Naive thymus-derived CD8-positive, alpha-beta T cell (primary cell): ENCODE data around the gene ASIC3. TPM values are rescaled to one million over a fixed set of nuclear protein-coding genes. Genes with fewer than 3 reads are reported as not detected.

Experiments
- ATAC-seq, 2 donors: fragments of 150-1000 bp; cut with Tn5 transposase in 1 of 2; sonication (Bioruptor Pico), chemical (Tn5 transposase) in 1 of 2; 1 replicate in 1 of 2; 2 replicates in 1 of 2; pipeline ENCODE4 v1.10.0; 2021; ENCODE audit warnings: mild to moderate bottlenecking in 2 of 2, moderate library complexity in 2 of 2
- POLR2A ChIA-PET: fragments of 350-600 bp; sonication (Branson Sonifier 250); formaldehyde crosslinking; loops from one replicate; lab custom pipeline; 2021; ENCODE audit warnings: antibody characterized with exemption; lab: Charles Lee
- DNase-seq, 10 donors: peaks; one replicate each; pipeline versions ENCODE4 v3.0.0 to v3.0.0-alpha.2; 2020 to 2022
- H3K27ac Mint-ChIP-seq, 10 donors: one replicate each; pipeline ENCODE4 v1.8.0; 2020 to 2022; ENCODE audit warnings: mild to moderate bottlenecking in 10 of 10, mixed read lengths in 10 of 10, moderate library complexity in 4 of 10, inconsistent platforms in 1 of 10
- H3K27me3 Mint-ChIP-seq, 5 donors: one replicate each; pipeline ENCODE4 v1.8.0; 2021 to 2022; ENCODE audit warnings: mixed read lengths in 5 of 5
- H3K36me3 Mint-ChIP-seq, 3 donors: one replicate each; pipeline ENCODE4 v1.8.0; 2020 to 2022; ENCODE audit warnings: mixed read lengths in 3 of 3, mild to moderate bottlenecking in 2 of 3, inconsistent platforms in 1 of 3
- H3K4me1 Mint-ChIP-seq, 4 donors: one replicate each; pipeline ENCODE4 v1.8.0; 2021 to 2022; ENCODE audit warnings: mixed read lengths in 4 of 4
- H3K4me3 Mint-ChIP-seq, 10 donors: one replicate each; pipeline ENCODE4 v1.8.0; 2020 to 2022; ENCODE audit warnings: mild to moderate bottlenecking in 10 of 10, mixed read lengths in 10 of 10, moderate library complexity in 6 of 10, inconsistent platforms in 1 of 10
- H3K9me3 Mint-ChIP-seq, 9 donors: one replicate each; pipeline ENCODE4 v1.8.0; 2020 to 2022; ENCODE audit warnings: mixed read lengths in 9 of 9, mild to moderate bottlenecking in 3 of 9, inconsistent platforms in 1 of 9, moderate library complexity in 1 of 9
- polyA plus RNA-seq, 3 donors: library from polyadenylated mRNA; unstranded; fragments of 300-500 nt; fragmentation: Illumina TruSeq; gene quantifications; one replicate each; pipeline ENCODE4 v1.2.3, GENCODE V29; 2021
- total RNA-seq, 8 experiments: library from RNA in 2 of 8; stranded (reverse) in 2 of 8; gene quantifications; one replicate each; pipeline ENCODE4 v1.2.3 and lab custom pipeline; 2021 to 2026

ASIC3 gene
- total and polyA plus RNA-seq, 5 experiments from 2014 or later, result 13.5 TPM; not detected in 3

- Mint-ChIP-seq H3K4me1 (peaks cover 26 to 50% (median 46%) of the 10 kb centered on the region in 4 donors), H3K27ac (peak within 1 kb of the TSS; percentile 64 to 95 (median 88)), H3K4me3 (peak within 1 kb of the TSS; percentile 81 to 94 (median 90)), H3K27me3 (peaks cover 0 to 36% (median 10%) of the 10 kb centered on the region in 5 donors), H3K36me3 (peaks cover 0 to 3% (median 0%) of the 10 kb centered on the region in 3 donors), H3K9me3 (no peaks in the 10 kb centered on the region)
- ATAC-seq (peak in 1 of 2 donors; percentile 11), DNase-seq (peak in 9 of 10 donors; percentile 24 to 70 (median 45))
- POLR2A ChIA-PET, result interaction anchor here (5.1 kb wide), 1 partner anchor 28 kb away, joined by 23 read pairs; the partner anchor contains the start of genes CDK5 and SLC4A2
These were observed 37.6 kb downstream of the ASIC3 start, which contains the start of gene AGAP3 for GRCh38 chr7:151085691-151086620. TSS of gene AGAP3 (plus strand) at chr7:151086475. CDS start at chr7:151086742, 267 bp downstream.

- H3K36me3 Mint-ChIP-seq, result peaks cover 0 to 3% (median 0%) of the 10 kb centered on the region in 3 donors
- H3K4me1 Mint-ChIP-seq, result peaks cover 26 to 48% (median 43%) of the 10 kb centered on the region in 4 donors
- DNase-seq (peak in 1 of 10 donors; percentile 38), ATAC-seq (peak in 1 of 2 donors; percentile 6)
- H3K4me3 Mint-ChIP-seq, result peak overlapping the region; percentile 78 to 94 (median 89)
- no peaks in the 10 kb centered on the region for H3K9me3 Mint-ChIP-seq
- POLR2A ChIA-PET, result interaction anchor here (0.6 to 5.1 kb wide), 3 partner anchors 29 to 78 kb away, joined by 3 to 23 read pairs (median 3); partner anchors contain the start of genes CDK5 and SLC4A2
- peak overlapping the region in 9 of 10 donors; percentile 48 to 90 (median 85) for H3K27ac Mint-ChIP-seq
- H3K27me3 Mint-ChIP-seq, result peaks cover 0 to 36% (median 10%) of the 10 kb centered on the region in 5 donors
These were observed 38.5 kb downstream of the ASIC3 start for GRCh38 chr7:151086802-151087244.

DNA sequence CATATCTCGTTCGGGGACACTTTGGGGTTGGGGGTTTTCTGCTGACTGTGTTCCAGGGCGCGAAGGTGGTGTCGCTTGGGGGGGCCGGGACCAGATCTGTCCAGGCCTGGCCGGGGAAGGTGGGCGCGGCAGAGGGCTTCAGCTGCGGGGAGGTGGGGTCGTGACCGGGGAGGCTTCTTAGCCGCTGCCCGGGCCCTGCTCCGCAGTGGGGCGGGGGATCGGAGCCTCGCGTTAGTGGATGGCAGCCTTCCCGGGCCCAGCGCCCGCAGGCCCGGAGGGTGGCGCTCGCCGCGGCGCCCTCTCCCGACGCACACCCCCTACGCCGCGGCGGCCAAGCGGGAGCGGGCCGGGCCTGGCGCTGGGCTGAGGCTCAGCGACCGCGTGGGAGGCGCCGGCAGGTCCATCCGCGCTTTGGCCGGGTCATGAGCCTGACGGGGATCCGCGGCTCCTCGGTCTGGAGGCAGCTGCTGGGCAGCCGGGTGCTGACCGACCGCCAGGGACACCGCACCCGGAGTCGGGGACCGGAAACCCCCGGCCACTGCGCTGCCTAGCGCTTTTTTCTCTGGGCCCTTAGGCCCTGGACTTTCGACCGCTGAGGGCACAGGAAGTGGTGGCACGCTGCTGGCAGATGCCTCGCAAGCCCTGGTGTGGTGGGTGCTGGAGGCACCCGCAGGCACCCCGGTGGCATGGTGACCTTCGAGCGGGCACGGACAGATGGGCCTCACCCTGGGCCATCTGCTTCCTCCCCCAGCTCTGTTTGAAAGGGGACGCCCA, 39.1 kb downstream of the ASIC3 start:
- H3K4me1 Mint-ChIP-seq, result peaks cover 26 to 42% (median 40%) of the 10 kb centered on the region in 4 donors
- peak overlapping the region in 8 of 10 donors; percentile 9 to 90 (median 76) for H3K27ac Mint-ChIP-seq
- POLR2A ChIA-PET, result interaction anchor here (0.6 to 1.4 kb wide), 2 partner anchors 35 to 79 kb away, joined by 3 read pairs; no protein-coding TSS in a partner anchor

DNA sequence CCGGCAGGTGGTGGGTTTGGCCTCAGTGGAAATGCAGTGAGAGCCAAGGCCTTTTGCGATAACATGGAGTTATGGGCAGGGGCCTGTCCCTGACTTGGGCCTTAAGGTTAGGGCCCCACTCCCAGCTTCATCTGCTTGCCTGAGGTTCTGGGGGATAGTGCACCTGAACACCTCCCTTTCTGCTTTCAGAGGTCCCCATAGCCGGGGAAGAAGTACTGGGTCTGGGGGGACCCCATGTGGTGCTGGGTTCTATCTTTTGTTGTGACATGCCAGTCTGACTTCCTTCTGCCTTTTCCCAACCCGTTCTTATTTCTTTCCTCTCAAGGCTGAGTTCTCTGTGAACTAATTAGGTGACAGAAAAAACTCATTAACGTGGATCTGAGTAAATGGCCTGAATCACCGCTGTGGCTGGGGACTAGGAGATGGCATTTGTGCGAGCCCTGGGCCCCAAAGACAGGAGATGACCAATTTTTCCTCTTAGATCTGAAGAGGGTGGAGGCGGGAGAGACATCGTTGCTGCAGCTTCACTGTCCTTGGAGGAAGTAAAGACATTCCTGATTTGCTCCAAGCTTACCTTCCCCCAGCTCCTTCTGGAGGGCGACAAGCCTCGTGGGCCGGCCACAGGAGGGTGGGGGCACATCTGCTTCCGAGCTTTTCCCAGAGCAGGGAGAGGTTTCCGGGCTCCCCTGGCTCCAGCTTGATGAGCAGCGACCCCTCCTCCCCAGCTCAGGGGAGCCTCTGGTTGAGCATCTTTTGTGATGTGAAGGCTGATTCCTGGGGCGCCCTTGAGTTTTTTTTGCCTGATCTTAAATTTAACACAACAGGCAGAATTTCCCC, 39.9 kb downstream of the ASIC3 start:
- H3K27me3 Mint-ChIP-seq, result peaks cover 0 to 36% (median 10%) of the 10 kb centered on the region in 5 donors

More for the DNA sequence above, 39.1 kb downstream of the ASIC3 start:
- ATAC-seq (peak; percentile 15 to 19), DNase-seq (peak in 3 of 10 donors; percentile 28 to 40 (median 38))
- Mint-ChIP-seq H3K27me3 (peaks cover 0 to 36% (median 10%) of the 10 kb centered on the region in 5 donors), H3K36me3 (peaks cover 0 to 3% (median 0%) of the 10 kb centered on the region in 3 donors), H3K4me3 (peak overlapping the region; percentile 78 to 94 (median 89)), H3K9me3 (no peaks in the 10 kb centered on the region)

GRCh38 chr7:151088856-151089699, 40.7 kb downstream of the ASIC3 start:
- Mint-ChIP-seq H3K27me3 (peaks cover 0 to 36% (median 10%) of the 10 kb centered on the region in 5 donors), H3K27ac (peak overlapping the region in 5 of 10 donors; percentile 0 to 91 (median 70)), H3K4me1 (peaks cover 22 to 33% (median 31%) of the 10 kb centered on the region in 4 donors), H3K9me3 (no peaks in the 10 kb centered on the region), H3K4me3 (peak overlapping the region; percentile 24 to 81 (median 63)), H3K36me3 (peaks cover 0 to 3% (median 0%) of the 10 kb centered on the region in 3 donors)
- POLR2A ChIA-PET, result interaction anchor here (0.6 to 1.0 kb wide), 3 partner anchors 8 to 163 kb away, joined by 3 to 4 read pairs (median 3); partner anchors contain the start of gene FASTK
- DNase-seq (peak in 3 of 10 donors; percentile 13 to 43 (median 17)), ATAC-seq (no peak)

More for the DNA sequence above, 39.9 kb downstream of the ASIC3 start:
- peaks cover 22 to 36% (median 34%) of the 10 kb centered on the region in 4 donors for H3K4me1 Mint-ChIP-seq
- peak overlapping the region; percentile 58 to 92 (median 76) for H3K4me3 Mint-ChIP-seq
- DNase-seq (peak in 1 of 10 donors; percentile 17), ATAC-seq (no peak)
- peak overlapping the region in 9 of 10 donors; percentile 29 to 87 (median 63) for H3K27ac Mint-ChIP-seq
- H3K9me3 Mint-ChIP-seq, result no peaks in the 10 kb centered on the region
- H3K36me3 Mint-ChIP-seq, result peaks cover 0 to 3% (median 0%) of the 10 kb centered on the region in 3 donors
- POLR2A ChIA-PET, result interaction anchor here (0.8 to 1.4 kb wide), 3 partner anchors 8 to 80 kb away, joined by 3 to 4 read pairs (median 3); partner anchors contain the start of gene FASTK

DNA sequence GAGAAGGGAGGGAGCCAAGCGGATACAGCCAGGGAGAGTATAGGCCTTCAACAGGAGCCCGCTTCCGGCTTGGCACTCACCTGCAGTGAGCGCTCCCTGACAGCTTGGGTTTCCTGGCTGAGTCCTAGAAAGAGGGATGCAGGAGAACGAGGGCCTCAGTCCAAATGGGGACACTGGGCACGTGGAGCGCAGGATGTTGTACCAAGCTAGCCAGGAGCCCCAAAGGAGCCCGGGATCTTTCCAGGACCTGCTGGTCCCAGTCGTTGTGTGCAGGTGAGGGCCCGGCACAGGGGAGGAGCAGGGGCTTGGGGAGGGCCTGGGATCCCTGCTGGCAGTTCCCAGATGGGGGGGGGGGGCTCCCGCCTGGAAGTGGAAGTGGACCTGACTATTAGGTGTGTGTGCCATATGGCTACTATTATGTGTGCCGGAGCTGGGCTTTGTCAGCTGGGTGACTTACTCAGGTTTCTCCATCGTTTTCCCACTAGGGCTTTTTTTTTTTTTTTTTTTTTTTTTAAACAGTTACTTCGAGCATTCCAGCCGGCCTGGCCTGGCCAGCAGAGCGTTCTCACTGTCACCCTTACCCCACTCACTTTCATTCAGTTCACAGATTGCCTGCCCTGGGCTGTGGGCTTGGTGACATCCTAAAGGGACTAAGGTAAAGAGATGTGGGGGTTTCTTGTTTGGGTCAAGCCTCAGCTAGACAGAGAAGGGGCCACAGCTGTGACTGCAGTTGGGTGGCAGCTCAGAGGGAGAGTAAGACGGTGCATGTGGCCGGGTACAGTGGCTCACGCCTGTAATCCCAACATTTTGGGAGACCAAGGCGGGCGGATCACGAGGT, 41.8 kb downstream of the ASIC3 start:
- Mint-ChIP-seq H3K27me3 (peaks cover 0 to 28% (median 6%) of the 10 kb centered on the region in 5 donors), H3K4me3 (peak overlapping the region in 1 of 10 donors; percentile 4), H3K9me3 (no peaks in the 10 kb centered on the region), H3K27ac (peak overlapping the region in 3 of 10 donors; percentile 34 to 91 (median 70)), H3K4me1 (peaks cover 17 to 28% (median 24%) of the 10 kb centered on the region in 4 donors), H3K36me3 (peaks cover 0 to 3% (median 0%) of the 10 kb centered on the region in 3 donors)
- no peak for ATAC-seq
- peak in 1 of 10 donors; percentile 14 for DNase-seq
- POLR2A ChIA-PET, result interaction anchor here (0.6 to 0.7 kb wide), 2 partner anchors 42 to 162 kb away, joined by 3 to 6 read pairs; partner anchors contain the start of gene ASIC3

DNA sequence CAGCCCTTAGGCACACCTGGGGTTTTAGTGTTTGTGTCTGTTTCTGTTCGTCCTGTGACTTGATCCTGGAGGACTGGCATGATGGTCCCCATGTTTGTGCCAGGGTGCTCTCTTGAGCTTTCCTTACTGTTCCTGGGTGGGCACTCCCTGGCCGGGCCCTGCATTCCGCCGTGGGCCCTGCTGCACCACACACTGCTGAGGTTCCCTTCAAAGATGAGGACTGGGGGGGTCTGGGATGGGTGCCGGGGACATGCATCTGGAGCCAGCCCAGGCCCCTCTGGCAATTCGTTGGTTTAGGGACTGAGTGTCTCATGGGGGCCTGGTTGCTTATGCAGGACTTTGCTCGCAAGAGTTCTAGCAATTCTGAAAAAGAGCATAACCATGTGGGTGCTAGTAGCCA, 42.7 kb downstream of the ASIC3 start:
- Mint-ChIP-seq H3K4me3 (no peak overlapping the region), H3K27me3 (peaks cover 0 to 20% (median 4%) of the 10 kb centered on the region in 5 donors), H3K4me1 (peaks cover 12 to 21% (median 15%) of the 10 kb centered on the region in 4 donors), H3K27ac (peak overlapping the region in 1 of 10 donors; percentile 76), H3K36me3 (peaks cover 0 to 6% (median 0%) of the 10 kb centered on the region in 3 donors), H3K9me3 (no peaks in the 10 kb centered on the region)
- no peak for DNase-seq
- ATAC-seq, result no peak
- POLR2A ChIA-PET, result no interaction called here

DNA sequence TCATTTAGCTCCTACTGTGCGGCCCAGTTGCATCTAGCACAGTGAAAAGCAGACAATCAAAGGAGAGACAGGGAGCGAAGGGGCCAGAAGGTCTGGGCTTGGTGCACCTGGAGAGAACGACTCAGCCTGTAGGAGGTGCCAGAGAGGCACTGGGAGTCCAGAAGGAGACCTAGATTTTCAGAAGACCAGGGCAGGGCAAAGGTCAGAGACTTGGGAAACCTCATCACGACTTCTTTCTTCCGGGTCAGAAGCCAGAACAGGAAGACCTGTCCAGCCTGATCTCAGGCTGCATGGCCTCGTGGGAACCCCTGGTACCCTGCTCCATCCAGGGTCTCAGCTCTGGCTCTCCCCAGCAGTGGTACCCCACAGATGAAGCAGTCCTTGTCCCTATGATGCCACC, 43.1 kb downstream of the ASIC3 start:
- peak in 1 of 10 donors; percentile 19 for DNase-seq
- H3K9me3 Mint-ChIP-seq, result no peaks in the 10 kb centered on the region
- POLR2A ChIA-PET, result no interaction called here
- no peak for ATAC-seq
- no peak overlapping the region for H3K4me3 Mint-ChIP-seq
- H3K36me3 Mint-ChIP-seq, result peaks cover 0 to 8% (median 0%) of the 10 kb centered on the region in 3 donors
- peak overlapping the region in 1 of 10 donors; percentile 41 for H3K27ac Mint-ChIP-seq
- peaks cover 12 to 21% (median 15%) of the 10 kb centered on the region in 4 donors for H3K4me1 Mint-ChIP-seq
- H3K27me3 Mint-ChIP-seq, result peaks cover 0 to 20% (median 4%) of the 10 kb centered on the region in 5 donors

GRCh38 chr7:151091988-151092387, 43.7 kb downstream of the ASIC3 start:
- Mint-ChIP-seq H3K9me3 (no peaks in the 10 kb centered on the region), H3K36me3 (peaks cover 0 to 11% (median 0%) of the 10 kb centered on the region in 3 donors), H3K27me3 (peaks cover 0 to 20% (median 4%) of the 10 kb centered on the region in 5 donors), H3K4me1 (peaks cover 12 to 19% (median 15%) of the 10 kb centered on the region in 4 donors), H3K27ac (no peak overlapping the region), H3K4me3 (no peak overlapping the region)
- POLR2A ChIA-PET, result interaction anchor here (0.6 to 1.2 kb wide), 2 partner anchors 73 to 331 kb away, joined by 3 read pairs; no protein-coding TSS in a partner anchor
- ATAC-seq (no peak), DNase-seq (no peak)
